Measurements from ENCODE around the gene CCDC196.

- no peak for TF ChIP-seq CTCF (optimal IDR thresholded peaks at IDR 0.05 in 1 of 3, IDR thresholded peaks at IDR 0.05 in 1 of 3, conservative IDR thresholded peaks at IDR 0.05 in 1 of 3; ENCODE audit: extremely low read depth in 1 of 3, insufficient read depth in 2 of 3, low read length in 3 of 3)
- no peak for TF ChIP-seq EZH2 (IDR thresholded peaks at IDR 0.05; ENCODE audit: low read length)
Measured at GRCh38 chr14:66498311-66498710, 12.1 kb downstream of the CCDC196 start.

All from keratinocyte (primary cell).